ENCODE measurements around the gene PTPRF.

- TF ChIP-seq EZH2 (IDR thresholded peaks at IDR 0.05; ENCODE audit: borderline replicate concordance), result no peak
- TF ChIP-seq, protein P1, sequence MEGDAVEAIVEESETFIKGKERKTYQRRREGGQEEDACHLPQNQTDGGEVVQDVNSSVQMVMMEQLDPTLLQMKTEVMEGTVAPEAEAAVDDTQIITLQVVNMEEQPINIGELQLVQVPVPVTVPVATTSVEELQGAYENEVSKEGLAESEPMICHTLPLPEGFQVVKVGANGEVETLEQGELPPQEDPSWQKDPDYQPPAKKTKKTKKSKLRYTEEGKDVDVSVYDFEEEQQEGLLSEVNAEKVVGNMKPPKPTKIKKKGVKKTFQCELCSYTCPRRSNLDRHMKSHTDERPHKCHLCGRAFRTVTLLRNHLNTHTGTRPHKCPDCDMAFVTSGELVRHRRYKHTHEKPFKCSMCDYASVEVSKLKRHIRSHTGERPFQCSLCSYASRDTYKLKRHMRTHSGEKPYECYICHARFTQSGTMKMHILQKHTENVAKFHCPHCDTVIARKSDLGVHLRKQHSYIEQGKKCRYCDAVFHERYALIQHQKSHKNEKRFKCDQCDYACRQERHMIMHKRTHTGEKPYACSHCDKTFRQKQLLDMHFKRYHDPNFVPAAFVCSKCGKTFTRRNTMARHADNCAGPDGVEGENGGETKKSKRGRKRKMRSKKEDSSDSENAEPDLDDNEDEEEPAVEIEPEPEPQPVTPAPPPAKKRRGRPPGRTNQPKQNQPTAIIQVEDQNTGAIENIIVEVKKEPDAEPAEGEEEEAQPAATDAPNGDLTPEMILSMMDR (IDR thresholded peaks at IDR 0.05; ENCODE audit: poor library complexity), result peak; percentile 7
Measured at GRCh38 chr1:43639976-43640794, 109.5 kb downstream of the PTPRF start.

Measured in hepatocyte (in vitro differentiated cells).